Stimulated activated naive CD8-positive, alpha-beta T cell treated with anti-CD3 and anti-CD28 coated beads, Interleukin-15, Interleukin-2, amounts not matched to agents 100 ng/mL and 50 ng/mL, for 24 hours (primary cell): ENCODE data around the gene JMJD7.

ENCODE experiments used
- H3K27ac Mint-ChIP-seq: one replicate; pipeline ENCODE4 v1.8.0; 2021; ENCODE audit warnings: mild to moderate bottlenecking, mixed read lengths
- H3K27me3 Mint-ChIP-seq: one replicate; pipeline ENCODE4 v1.8.0; 2021; ENCODE audit warnings: mixed read lengths
- H3K36me3 Mint-ChIP-seq: one replicate; pipeline ENCODE4 v1.8.0; 2021; ENCODE audit warnings: low read depth, mixed read lengths
- H3K4me1 Mint-ChIP-seq: one replicate; pipeline ENCODE4 v1.8.0; 2021; ENCODE audit warnings: low read depth, mixed read lengths
- H3K4me3 Mint-ChIP-seq: one replicate; pipeline ENCODE4 v1.8.0; 2021; ENCODE audit warnings: mild to moderate bottlenecking, mixed read lengths
- H3K9me3 Mint-ChIP-seq: one replicate; pipeline ENCODE4 v1.8.0; 2021; ENCODE audit warnings: mixed read lengths

The JMJD7 gene

DNA sequence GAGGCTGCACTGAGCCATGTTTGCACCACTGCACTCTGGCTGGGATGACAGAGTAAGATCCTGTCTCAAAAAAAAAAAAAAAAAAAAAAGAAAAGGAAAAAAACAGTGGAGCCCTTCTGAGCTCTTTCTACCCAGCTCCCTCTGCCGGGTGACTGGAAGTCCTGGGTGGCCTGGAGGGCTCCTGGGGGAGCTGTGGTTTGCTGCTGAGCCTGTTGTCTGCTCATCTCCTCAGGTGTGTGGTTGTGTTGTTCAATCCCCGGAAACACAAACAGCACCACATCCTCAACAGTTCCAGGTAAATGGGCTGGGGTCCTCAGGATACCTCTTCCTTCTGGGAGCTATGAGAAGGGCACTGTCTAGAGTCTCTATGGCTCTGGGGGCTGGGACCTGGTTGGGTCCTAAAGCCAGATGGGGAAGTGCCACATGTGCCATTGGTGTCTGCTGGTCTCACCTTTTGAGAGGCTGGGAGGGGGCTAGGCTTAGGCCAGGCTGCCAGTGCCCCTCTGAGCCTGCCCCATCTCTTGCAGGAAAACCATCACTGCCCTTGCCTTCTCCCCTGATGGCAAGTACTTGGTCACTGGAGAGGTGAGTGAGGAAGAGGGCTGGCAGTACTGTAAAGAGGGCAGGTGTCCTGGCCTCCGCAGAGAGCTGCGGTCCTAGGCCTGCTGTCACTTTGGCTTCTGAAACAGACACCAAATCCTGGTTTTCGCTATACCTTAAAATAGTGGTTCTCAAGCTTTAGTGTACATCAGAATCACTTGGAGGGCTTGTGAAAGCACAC lies 17.1 kb upstream of the JMJD7 start:
- Mint-ChIP-seq H3K4me3 (no peak overlapping the region), H3K27ac (no peak overlapping the region), H3K27me3 (no peaks in the 10 kb centered on the region), H3K36me3 (peaks cover 13% of the 10 kb centered on the region), H3K9me3 (no peaks in the 10 kb centered on the region), H3K4me1 (peaks cover 4% of the 10 kb centered on the region)

DNA sequence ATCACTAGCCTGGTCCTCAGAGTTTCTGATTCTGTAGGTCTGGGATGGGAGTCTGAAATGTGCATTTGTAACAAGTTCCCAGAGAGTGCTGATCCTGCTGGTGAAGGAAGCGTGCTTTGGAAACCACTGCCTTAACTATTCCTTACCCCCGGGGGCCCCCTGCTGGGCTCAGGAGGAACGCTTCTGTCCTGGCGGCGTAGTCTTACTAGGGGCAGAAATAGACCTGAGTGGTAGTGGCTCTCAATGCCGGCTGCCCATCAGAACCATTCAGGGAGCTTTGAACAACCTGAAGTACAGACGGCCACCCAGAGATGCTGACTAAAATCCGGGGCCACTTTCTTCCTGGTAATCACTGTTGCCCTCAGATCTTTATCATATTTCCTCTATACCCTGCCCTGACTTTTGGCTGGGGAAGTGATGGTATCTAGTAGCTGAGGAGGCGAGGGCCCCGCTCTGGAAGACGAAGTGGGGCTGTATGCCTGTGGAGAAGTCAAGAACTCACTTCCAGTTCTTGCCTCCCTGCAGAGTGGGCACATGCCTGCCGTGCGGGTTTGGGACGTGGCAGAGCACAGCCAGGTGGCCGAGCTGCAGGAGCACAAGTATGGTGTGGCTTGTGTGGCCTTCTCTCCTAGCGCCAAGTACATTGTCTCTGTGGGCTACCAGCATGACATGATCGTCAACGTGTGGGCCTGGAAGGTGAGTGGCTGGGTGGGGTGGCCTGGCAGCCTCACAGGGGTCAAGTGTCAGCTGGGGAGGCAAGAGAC lies 16.3 kb upstream of the JMJD7 start:
- Mint-ChIP-seq H3K9me3 (no peaks in the 10 kb centered on the region), H3K27me3 (no peaks in the 10 kb centered on the region), H3K4me3 (no peak overlapping the region), H3K27ac (no peak overlapping the region), H3K4me1 (peaks cover 4% of the 10 kb centered on the region), H3K36me3 (peaks cover 15% of the 10 kb centered on the region)

- Mint-ChIP-seq H3K27me3 (no peaks in the 10 kb centered on the region), H3K36me3 (peaks cover 18% of the 10 kb centered on the region), H3K27ac (no peak overlapping the region), H3K4me1 (peaks cover 4% of the 10 kb centered on the region), H3K9me3 (no peaks in the 10 kb centered on the region), H3K4me3 (no peak overlapping the region)
These were observed 15.0 kb upstream of the JMJD7 start for GRCh38 chr15:41812820-41813375.

- H3K36me3 Mint-ChIP-seq = peaks cover 23% of the 10 kb centered on the region
- H3K9me3 Mint-ChIP-seq = no peaks in the 10 kb centered on the region
- no peaks in the 10 kb centered on the region for H3K27me3 Mint-ChIP-seq
- no peak overlapping the region for H3K27ac Mint-ChIP-seq
- H3K4me1 Mint-ChIP-seq = peaks cover 4% of the 10 kb centered on the region
- H3K4me3 Mint-ChIP-seq = no peak overlapping the region
These were observed 14.5 kb upstream of the JMJD7 start for GRCh38 chr15:41813426-41813825.

DNA sequence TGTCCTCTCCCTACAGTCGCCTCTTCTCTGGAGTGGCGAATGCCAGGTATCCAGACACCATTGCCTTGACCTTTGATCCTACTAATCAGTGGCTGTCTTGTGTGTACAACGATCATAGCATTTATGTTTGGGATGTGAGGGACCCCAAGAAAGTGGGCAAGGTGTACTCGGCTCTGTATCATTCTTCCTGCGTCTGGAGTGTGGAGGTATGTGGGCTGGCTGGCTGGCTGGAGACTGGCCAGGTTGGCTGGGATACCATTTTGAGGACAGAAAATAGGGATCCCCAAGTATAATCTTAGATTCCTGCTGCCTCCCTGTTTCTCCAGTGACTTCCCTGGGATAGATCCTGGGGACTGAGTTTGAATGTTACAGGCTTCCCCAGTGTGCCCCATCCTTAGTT lies 13.4 kb upstream of the JMJD7 start:
- Mint-ChIP-seq H3K4me1 (no peaks in the 10 kb centered on the region), H3K9me3 (no peaks in the 10 kb centered on the region), H3K4me3 (no peak overlapping the region), H3K36me3 (peaks cover 30% of the 10 kb centered on the region), H3K27ac (no peak overlapping the region), H3K27me3 (no peaks in the 10 kb centered on the region)

DNA sequence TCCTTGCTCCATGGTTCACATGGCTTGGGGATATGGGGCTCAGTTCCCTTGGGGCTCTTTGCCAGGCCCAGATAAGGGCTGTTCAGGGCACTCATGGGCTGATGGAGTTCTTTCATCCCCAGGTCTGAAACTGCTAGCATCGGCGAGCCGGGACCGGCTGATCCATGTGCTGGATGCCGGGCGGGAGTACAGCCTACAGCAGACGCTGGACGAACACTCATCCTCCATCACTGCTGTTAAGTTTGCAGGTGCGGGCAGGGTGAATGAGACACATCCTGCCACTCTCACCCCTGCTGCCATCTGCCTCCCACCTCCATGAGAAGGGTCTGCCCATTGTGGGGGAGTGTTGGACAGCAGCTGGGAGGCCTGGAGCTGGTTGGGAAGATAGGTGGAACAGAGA lies 11.1 kb upstream of the JMJD7 start:
- H3K4me3 Mint-ChIP-seq = no peak overlapping the region
- no peak overlapping the region for H3K27ac Mint-ChIP-seq
- H3K27me3 Mint-ChIP-seq = no peaks in the 10 kb centered on the region
- no peaks in the 10 kb centered on the region for H3K4me1 Mint-ChIP-seq
- H3K9me3 Mint-ChIP-seq = no peaks in the 10 kb centered on the region
- peaks cover 35% of the 10 kb centered on the region for H3K36me3 Mint-ChIP-seq

GRCh38 chr15:41817327-41817726 lies 10.6 kb upstream of the JMJD7 start:
- no peaks in the 10 kb centered on the region for H3K27me3 Mint-ChIP-seq
- H3K4me1 Mint-ChIP-seq = no peaks in the 10 kb centered on the region
- H3K36me3 Mint-ChIP-seq = peaks cover 35% of the 10 kb centered on the region
- no peak overlapping the region for H3K4me3 Mint-ChIP-seq
- H3K9me3 Mint-ChIP-seq = no peaks in the 10 kb centered on the region
- no peak overlapping the region for H3K27ac Mint-ChIP-seq

- Mint-ChIP-seq H3K27ac (no peak overlapping the region), H3K4me3 (no peak overlapping the region), H3K9me3 (no peaks in the 10 kb centered on the region), H3K36me3 (peaks cover 35% of the 10 kb centered on the region), H3K4me1 (no peaks in the 10 kb centered on the region), H3K27me3 (no peaks in the 10 kb centered on the region)
These were observed 10.1 kb upstream of the JMJD7 start for GRCh38 chr15:41817781-41818180.

DNA sequence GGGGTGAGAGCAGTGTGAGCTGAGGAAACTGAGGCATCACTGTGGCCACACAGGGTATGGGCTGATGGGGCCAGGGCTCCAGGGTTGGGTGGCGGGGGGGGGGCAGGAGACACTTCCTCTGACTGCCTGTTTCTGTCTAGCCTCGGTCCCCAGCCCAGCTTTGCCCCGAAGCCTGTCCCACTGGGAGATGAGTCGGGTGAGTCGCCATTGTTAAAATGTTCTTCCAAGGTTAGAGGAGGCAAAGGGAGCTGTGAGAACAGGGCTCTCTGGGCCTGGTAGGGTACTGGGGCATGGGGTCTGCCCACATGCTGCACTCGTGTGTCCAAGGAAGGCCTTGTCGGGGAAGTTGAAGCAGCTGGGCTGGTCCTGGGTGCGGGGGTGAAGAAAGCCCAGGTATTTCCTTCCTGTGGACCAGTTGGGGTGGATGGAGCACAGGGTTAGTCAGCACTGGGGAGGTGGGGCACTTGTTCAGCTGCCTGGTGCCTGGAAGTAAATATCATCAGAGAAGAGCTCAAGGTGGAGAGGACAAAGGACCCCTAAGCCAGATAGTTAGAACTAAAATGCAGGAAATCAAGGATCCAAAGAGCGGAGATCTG lies 8.3 kb upstream of the JMJD7 start:
- Mint-ChIP-seq H3K4me1 (no peaks in the 10 kb centered on the region), H3K4me3 (no peak overlapping the region), H3K27me3 (no peaks in the 10 kb centered on the region), H3K9me3 (no peaks in the 10 kb centered on the region), H3K27ac (no peak overlapping the region), H3K36me3 (peaks cover 33% of the 10 kb centered on the region)

DNA sequence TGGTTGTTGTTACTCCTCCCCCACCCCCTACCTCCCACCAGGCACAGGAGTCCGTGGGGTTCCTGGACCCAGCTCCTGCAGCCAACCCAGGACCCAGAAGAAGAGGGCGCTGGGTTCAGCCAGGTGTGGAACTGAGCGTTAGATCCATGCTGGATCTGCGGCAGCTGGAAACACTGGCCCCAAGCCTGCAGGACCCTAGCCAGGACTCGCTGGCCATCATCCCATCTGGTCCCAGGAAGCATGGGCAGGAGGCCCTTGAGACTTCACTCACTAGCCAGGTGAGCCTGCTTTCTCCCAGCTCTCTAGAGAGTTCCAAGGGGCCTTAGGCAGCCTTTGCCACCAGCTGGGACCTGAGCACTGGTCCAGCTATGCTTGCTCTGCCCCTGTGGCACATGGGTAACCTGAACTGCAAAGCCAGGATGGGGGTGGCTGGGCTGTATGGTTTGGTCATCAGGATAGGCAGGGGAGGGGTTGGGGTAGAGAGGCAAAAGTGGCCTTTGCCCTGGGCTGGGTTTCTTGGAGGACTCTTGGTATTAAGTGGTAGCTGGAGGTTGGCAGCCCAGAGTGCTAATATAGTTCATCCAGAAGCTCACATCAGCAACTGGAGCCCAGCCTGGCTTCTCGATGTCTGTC lies 7.0 kb upstream of the JMJD7 start:
- H3K36me3 Mint-ChIP-seq = peaks cover 27% of the 10 kb centered on the region
- H3K4me3 Mint-ChIP-seq = no peak overlapping the region
- H3K9me3 Mint-ChIP-seq = no peaks in the 10 kb centered on the region
- H3K27me3 Mint-ChIP-seq = no peaks in the 10 kb centered on the region
- H3K27ac Mint-ChIP-seq = no peak overlapping the region
- no peaks in the 10 kb centered on the region for H3K4me1 Mint-ChIP-seq

GRCh38 chr15:41821831-41822230 lies 6.1 kb upstream of the JMJD7 start:
- Mint-ChIP-seq H3K36me3 (peaks cover 25% of the 10 kb centered on the region), H3K27me3 (no peaks in the 10 kb centered on the region), H3K9me3 (no peaks in the 10 kb centered on the region), H3K4me1 (no peaks in the 10 kb centered on the region), H3K27ac (no peak overlapping the region), H3K4me3 (no peak overlapping the region)

- no peak overlapping the region for H3K27ac Mint-ChIP-seq
- H3K9me3 Mint-ChIP-seq = no peaks in the 10 kb centered on the region
- peaks cover 25% of the 10 kb centered on the region for H3K36me3 Mint-ChIP-seq
- H3K4me3 Mint-ChIP-seq = no peak overlapping the region
- no peaks in the 10 kb centered on the region for H3K27me3 Mint-ChIP-seq
- peaks cover under 1% of the 10 kb centered on the region for H3K4me1 Mint-ChIP-seq
These were observed 5.4 kb upstream of the JMJD7 start for GRCh38 chr15:41822471-41822870.

- Mint-ChIP-seq H3K4me3 (no peak overlapping the region), H3K27ac (no peak overlapping the region), H3K36me3 (peaks cover 21% of the 10 kb centered on the region), H3K27me3 (no peaks in the 10 kb centered on the region), H3K4me1 (peaks cover 4% of the 10 kb centered on the region), H3K9me3 (no peaks in the 10 kb centered on the region)
These were observed 4.9 kb upstream of the JMJD7 start for GRCh38 chr15:41822957-41823356.

DNA sequence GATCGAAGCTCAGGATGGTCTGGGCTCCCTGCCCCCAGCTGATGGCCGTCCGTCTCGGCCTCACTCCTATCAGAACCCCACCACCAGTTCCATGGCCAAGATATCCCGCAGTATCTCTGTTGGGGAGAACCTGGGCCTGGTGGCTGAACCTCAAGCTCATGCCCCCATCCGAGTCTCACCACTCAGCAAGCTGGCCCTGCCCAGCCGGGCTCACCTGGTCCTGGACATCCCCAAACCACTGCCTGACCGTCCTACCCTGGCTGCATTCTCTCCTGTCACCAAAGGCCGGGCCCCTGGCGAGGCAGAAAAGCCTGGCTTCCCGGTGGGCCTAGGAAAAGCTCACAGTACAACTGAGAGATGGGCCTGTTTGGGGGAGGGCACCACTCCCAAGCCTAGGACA lies 4.4 kb upstream of the JMJD7 start:
- no peak overlapping the region for H3K27ac Mint-ChIP-seq
- no peak overlapping the region for H3K4me3 Mint-ChIP-seq
- no peaks in the 10 kb centered on the region for H3K27me3 Mint-ChIP-seq
- peaks cover 17% of the 10 kb centered on the region for H3K36me3 Mint-ChIP-seq
- peaks cover 6% of the 10 kb centered on the region for H3K4me1 Mint-ChIP-seq
- no peaks in the 10 kb centered on the region for H3K9me3 Mint-ChIP-seq
